ENCODE data around the gene TCERG1L. TPM values are rescaled to one million over a fixed set of nuclear protein-coding genes. Genes with fewer than 3 reads are reported as not detected.
"Not testable (repeated sequence)": the region's sequence is repeated elsewhere in the genome, so short reads cannot be mapped to it uniquely, and the experiment has no call there.

Gene TCERG1L
- total RNA-seq, 2 experiments from 2014 or later: 0.08 TPM; not detected in 1

DNA sequence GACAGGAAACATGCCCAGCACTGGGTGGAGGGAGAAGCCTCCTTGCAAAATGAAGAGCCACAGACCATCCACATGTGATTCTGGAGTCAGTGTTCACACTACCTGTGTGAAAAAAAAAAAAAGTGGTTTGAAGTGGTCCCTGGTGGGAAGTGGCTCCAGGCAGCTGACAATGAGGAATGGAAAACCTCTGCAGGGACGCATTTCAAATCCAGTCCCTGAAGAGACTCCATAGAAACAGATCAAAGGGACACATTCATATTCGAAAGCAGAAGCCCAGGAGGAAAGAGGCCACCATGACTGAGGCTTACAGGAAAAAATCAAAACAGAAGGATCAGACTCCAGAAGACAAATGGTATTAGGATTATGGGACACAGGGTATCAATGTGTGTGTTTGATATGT, 11.5 kb upstream of the TCERG1L start:
- H3K9me3 Mint-ChIP-seq: no peaks in the 10 kb centered on the region
- H3K27ac Mint-ChIP-seq: no peak overlapping the region
- no peaks in the 10 kb centered on the region for H3K36me3 Mint-ChIP-seq
- peaks cover 43% of the 10 kb centered on the region for H3K27me3 Mint-ChIP-seq
- DNase-seq: no peak
- H3K4me3 Mint-ChIP-seq: no peak overlapping the region
- no peaks in the 10 kb centered on the region for H3K4me1 Mint-ChIP-seq

DNA sequence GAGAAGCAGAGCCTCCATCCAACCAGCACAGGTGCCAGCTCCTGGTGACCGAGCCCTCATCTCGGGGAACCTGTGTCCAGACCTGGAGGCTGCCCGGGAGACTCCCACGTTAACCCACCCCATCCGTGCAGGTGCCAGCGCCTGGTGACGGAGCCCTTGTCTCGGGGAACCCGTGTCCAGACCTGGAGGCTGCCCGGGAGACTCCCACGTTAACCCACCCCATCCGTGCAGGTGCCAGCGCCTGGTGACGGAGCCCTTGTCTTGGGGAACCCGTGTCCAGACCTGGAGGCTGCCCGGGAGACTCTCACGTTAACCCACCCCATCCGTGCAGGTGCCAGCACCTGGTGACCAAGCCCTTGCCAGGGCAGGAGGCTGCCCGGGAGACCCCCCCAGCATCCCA, 11.1 kb upstream of the TCERG1L start:
- H3K27ac Mint-ChIP-seq, H3K4me1 Mint-ChIP-seq, H3K4me3 Mint-ChIP-seq, H3K36me3 Mint-ChIP-seq, DNase-seq, H3K9me3 Mint-ChIP-seq: not testable (repeated sequence)
- H3K27me3 Mint-ChIP-seq: peaks cover 47% of the 10 kb centered on the region

DNA sequence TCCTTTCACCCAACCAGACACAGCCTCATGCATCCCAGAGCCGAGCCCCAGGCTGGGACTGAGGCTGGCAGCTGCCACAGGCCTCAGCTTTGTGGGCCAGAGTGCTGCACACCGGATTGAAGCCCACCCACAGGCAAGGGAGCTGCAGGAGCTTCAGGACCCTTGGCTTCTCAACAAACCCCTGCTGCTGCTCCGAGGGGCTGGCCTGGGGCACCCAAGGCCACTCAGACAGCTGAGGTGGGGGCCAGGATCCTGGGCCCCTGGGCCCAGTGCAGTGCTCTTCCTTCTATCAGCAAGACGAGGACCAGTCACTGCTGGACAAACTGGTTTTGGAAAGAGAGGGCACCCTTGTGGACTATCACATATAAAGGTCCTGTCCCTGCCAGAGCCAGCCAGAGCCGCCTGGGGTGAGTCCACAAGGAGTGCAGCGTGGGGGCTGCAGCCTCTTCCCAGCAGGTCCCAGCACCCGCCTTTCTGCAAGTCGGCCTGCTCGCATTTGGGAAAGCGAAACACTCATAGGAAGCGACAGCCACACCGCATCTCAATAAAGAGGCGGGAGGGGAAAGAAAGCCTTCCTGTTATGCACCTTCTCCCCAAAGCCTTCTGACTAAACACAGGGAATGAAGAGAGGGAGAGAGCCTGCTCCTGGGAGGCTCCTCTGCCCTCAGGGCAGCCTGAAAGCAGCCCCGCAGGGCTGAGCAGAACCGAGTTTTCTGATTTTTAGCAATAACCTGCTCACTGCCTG, 9.5 kb upstream of the TCERG1L start:
- no peaks in the 10 kb centered on the region for H3K9me3 Mint-ChIP-seq
- DNase-seq: no peak
- H3K27me3 Mint-ChIP-seq: peaks cover 50% of the 10 kb centered on the region
- H3K36me3 Mint-ChIP-seq: no peaks in the 10 kb centered on the region
- H3K4me3 Mint-ChIP-seq: no peak overlapping the region
- H3K4me1 Mint-ChIP-seq: no peaks in the 10 kb centered on the region
- H3K27ac Mint-ChIP-seq: no peak overlapping the region

DNA sequence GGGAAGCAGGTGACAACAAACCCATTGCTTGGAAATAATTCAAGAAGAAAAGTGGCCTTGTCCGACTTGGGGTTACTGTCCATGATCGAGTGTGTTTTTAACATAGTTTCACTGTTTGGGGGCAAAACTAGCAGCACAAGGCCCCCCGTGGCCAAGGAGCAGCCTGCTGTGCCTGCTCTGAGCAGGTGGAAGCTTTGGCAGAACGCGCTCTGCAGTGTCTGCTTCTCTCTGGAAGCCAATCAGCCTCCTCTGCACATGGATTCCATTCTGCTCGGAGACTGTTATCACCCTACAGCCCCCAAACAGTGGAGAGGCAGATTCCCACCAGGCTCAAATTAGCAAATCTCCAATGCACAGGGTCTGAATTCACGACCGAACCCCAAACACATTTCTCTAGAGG, 7.3 kb upstream of the TCERG1L start:
- Mint-ChIP-seq H3K4me3 (no peak overlapping the region), H3K4me1 (no peaks in the 10 kb centered on the region), H3K27me3 (peaks cover 60% of the 10 kb centered on the region), H3K27ac (no peak overlapping the region), H3K36me3 (no peaks in the 10 kb centered on the region), H3K9me3 (no peaks in the 10 kb centered on the region)
- DNase-seq: no peak

DNA sequence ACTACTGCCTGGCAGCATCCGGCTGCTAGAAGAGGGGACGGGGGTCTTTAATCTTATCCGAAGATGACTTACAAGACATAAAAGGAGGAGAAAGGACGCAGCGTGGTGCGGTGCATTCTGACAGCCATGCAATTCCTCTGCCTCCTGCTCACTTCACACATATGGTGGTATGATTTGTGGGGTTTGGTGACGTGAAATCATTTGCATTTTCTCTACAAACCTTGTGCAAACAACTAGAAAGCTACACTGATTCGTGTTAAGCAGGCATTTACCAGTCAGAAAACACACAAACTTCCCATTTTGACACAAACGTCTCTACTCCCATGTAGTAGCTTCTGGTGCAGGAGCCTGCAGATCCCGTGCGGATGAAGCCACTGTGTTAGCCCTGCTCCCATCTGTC, 6.8 kb upstream of the TCERG1L start:
- Mint-ChIP-seq H3K9me3 (no peaks in the 10 kb centered on the region), H3K27me3 (peaks cover 60% of the 10 kb centered on the region), H3K4me1 (no peaks in the 10 kb centered on the region), H3K27ac (no peak overlapping the region), H3K36me3 (no peaks in the 10 kb centered on the region), H3K4me3 (no peak overlapping the region)
- no peak for DNase-seq

DNA sequence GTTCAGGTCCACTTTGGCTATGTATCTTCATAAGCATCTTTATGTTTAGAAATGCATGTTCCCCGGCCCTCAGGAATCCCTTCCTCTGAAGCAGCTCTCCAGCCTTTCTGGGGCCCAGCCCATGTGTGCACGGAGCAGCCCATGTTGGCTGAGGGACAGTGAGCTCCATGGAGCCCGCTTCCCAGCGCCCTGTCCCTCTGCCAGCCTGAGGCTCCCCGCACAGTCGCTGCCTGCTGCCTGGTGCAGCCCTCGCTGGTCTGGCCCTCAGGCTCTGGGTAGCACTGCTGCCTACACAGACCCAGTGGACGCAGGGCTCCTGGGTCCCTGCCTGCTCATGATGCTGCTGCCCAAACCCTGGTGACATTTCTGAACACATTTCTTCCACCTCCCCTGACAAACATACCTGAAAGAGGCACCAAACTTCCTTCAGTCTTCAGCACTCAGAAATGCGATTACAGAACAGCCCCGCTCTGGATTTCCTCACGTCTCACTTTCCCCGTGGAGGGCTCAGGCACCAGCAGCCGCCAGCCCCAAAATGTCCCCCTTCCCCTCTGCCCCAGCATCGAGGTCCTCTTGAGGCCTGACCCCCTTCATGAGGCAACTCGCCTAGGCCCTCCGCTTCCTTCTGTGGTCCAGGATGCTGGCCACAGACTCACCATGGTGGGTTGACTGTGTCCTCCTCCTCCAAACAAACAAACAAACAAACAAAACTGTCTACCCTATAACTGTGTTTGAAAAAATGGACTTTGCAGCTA, 5.0 kb upstream of the TCERG1L start:
- Mint-ChIP-seq H3K4me1 (no peaks in the 10 kb centered on the region), H3K4me3 (no peak overlapping the region), H3K27ac (no peak overlapping the region), H3K36me3 (no peaks in the 10 kb centered on the region), H3K9me3 (no peaks in the 10 kb centered on the region), H3K27me3 (peaks cover 57% of the 10 kb centered on the region)
- DNase-seq: no peak

DNA sequence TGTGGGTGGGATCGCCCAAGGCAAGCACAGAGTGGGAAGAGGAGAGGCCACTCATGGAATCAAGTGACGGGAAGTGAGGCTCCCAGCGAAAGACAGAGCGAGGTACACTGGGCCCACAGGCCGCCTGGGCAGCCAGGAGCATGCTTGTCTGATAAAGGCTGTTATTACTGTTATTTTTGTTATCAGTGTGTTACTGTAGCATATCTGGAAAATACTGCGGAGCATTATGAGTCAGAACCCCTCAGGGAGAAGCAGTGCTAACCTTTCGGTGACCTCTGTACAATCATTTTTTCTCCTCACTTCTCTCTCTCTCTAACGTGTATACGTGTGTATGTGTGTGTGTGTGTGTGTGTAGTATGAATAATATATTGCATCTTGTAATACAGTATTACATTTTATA, 3.8 kb upstream of the TCERG1L start:
- Mint-ChIP-seq H3K4me1 (peaks cover 2% of the 10 kb centered on the region), H3K27ac (no peak overlapping the region), H3K4me3 (no peak overlapping the region), H3K27me3 (peaks cover 58% of the 10 kb centered on the region), H3K36me3 (no peaks in the 10 kb centered on the region), H3K9me3 (no peaks in the 10 kb centered on the region)
- DNase-seq: no peak

DNA sequence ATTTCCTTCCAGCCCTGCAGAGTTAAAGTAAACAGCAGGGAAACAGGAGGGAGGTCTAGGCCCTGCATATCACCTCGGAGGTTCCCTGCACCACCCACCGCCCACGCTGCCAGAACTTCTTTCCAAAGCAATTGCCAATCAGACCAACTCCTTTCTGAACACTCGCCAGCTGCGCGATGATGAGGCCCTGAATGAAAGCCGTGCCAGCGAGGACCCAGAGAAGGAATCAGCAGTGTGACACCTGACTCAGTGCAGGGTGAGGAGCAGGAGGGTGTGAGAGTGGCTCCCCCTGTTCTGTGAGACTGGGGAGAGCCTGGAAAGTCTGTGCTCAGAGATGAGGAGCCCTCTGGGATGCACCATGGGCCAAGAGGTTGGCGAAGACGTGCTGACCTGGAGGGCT, 3.3 kb upstream of the TCERG1L start:
- Mint-ChIP-seq H3K27me3 (peaks cover 58% of the 10 kb centered on the region), H3K4me1 (peaks cover 2% of the 10 kb centered on the region), H3K9me3 (no peaks in the 10 kb centered on the region), H3K36me3 (no peaks in the 10 kb centered on the region), H3K27ac (no peak overlapping the region), H3K4me3 (no peak overlapping the region)
- DNase-seq: no peak

DNA sequence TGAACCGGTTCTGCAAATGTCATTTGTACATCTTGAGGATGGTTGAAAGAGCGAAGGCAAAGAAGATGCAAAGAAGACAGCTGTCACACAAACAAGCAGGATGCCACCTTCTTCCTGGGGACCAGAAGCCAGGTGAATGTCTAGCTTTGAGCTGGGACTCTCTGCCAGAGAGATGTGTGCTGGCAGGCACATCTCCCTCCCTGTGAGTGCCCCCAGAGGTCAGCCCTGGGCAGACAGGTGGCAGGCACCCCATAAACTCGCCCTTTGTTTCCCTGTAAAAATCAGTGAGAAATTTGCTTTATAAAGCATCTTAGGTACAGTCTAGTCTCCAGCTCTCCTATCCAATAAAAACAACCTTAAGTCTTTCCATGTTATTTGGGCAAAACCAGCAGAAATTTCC, 2.6 kb upstream of the TCERG1L start:
- DNase-seq: no peak
- H3K4me1 Mint-ChIP-seq: peaks cover 2% of the 10 kb centered on the region
- no peak overlapping the region for H3K27ac Mint-ChIP-seq
- H3K36me3 Mint-ChIP-seq: no peaks in the 10 kb centered on the region
- H3K4me3 Mint-ChIP-seq: no peak overlapping the region
- peaks cover 65% of the 10 kb centered on the region for H3K27me3 Mint-ChIP-seq
- no peaks in the 10 kb centered on the region for H3K9me3 Mint-ChIP-seq

DNA sequence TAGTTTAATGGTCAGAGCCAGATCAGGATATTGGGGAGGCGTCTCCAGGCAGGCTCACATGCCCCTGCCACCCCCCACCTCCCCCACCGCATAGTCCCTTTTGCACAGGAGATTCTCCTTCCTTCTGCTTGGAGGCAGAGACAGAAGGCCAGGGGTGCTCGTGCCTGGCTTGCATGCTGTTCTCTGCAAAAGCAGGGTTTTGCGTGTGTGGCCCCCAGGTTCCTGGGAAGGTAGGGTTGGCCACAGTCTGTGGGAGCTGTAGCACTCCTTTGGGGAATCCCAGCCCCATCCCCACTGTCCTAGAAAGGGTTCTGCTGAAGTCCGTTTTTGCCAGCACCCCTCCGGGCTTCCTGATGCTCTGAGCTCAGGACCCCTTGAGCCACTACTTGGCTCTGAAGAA, 1.9 kb upstream of the TCERG1L start:
- H3K4me3 Mint-ChIP-seq: no peak overlapping the region
- H3K27ac Mint-ChIP-seq: no peak overlapping the region
- peaks cover 66% of the 10 kb centered on the region for H3K27me3 Mint-ChIP-seq
- DNase-seq: no peak
- no peaks in the 10 kb centered on the region for H3K36me3 Mint-ChIP-seq
- H3K4me1 Mint-ChIP-seq: peaks cover 2% of the 10 kb centered on the region
- no peaks in the 10 kb centered on the region for H3K9me3 Mint-ChIP-seq

DNA sequence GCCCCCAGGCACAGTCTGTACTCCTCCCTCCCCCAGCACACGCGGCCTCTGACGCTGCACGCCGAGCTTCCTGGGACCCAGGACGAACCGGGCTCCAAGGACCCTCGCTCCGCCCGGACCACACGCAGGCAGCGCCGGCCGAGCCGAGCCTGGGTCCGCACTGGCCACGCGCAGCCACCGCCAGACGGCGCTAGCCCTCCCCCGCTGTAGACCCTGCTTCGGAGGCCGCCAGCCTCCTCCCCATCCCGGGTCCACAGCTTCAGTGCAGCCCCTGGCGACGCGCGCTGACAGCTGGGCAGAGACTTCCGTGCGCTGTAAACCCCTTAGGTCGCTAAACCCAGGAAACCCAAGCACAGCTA, 936 bp upstream of the TCERG1L start:
- Mint-ChIP-seq H3K27me3 (peaks cover 68% of the 10 kb centered on the region), H3K36me3 (no peaks in the 10 kb centered on the region), H3K27ac (no peak overlapping the region), H3K4me1 (peaks cover 2% of the 10 kb centered on the region), H3K4me3 (no peak overlapping the region), H3K9me3 (no peaks in the 10 kb centered on the region)
- DNase-seq: peak; percentile 9

DNA sequence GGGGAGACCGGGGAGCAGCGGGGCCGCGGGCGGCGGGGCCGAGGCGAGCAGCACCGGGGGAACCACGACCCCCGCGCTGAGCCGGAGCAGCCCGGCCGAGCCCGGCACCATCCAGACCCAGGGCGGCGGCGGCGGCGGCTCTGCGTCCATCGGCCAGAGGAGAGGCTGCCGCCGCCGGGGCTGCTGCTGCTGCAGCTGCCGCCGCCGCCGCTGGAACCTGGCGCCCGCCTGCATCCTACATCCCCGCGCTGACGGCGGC, 190 bp downstream of the TCERG1L start:
- Mint-ChIP-seq H3K4me1 (peaks cover 2% of the 10 kb centered on the region), H3K9me3 (no peaks in the 10 kb centered on the region), H3K27ac (no peak overlapping the region), H3K27me3 (peaks cover 68% of the 10 kb centered on the region), H3K36me3 (no peaks in the 10 kb centered on the region), H3K4me3 (no peak overlapping the region)
- no peak for DNase-seq

DNA sequence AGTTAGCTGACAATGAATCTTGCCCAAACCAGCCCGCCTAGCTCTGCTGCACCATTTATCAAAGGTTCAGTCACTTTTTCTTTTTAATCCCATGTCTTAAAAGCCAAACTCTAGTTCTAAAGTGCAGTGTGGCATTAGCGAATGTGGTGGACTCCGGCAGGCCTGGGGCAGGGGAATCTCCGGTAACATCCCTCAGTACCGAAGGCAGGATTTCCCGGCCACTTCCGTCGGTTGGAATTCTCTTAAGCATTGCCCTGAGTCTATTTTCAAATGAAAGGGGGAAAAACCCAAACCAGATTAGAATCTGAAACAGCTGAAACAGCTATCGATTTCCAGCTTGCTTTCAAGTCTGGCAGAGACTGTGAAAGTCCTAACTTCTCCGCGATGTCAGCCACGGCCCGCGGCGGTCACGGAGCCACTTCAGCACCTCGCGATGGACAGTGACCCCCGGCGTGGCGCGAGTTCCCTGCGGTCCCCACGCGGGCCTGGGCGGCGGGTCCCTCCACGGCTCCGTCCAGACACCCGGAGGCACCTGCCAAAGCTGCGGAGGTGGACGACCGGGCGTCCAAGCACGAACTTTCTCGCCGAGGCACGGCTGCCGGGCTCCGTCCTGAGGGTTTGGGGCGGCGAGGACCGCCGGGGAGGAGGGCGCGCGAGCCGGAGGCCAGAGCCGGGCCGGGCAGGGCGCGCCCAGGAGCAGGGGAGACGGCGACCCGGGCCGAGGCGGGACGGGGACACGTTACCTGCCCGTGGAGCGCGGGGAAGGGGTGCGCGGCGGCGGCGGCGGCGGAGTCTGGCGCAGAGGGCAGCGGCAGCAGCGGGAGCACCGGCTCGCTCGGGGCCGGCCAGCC, 745 bp downstream of the TCERG1L start:
- Mint-ChIP-seq H3K27ac (no peak overlapping the region), H3K4me1 (peaks cover 2% of the 10 kb centered on the region), H3K4me3 (no peak overlapping the region)

DNA sequence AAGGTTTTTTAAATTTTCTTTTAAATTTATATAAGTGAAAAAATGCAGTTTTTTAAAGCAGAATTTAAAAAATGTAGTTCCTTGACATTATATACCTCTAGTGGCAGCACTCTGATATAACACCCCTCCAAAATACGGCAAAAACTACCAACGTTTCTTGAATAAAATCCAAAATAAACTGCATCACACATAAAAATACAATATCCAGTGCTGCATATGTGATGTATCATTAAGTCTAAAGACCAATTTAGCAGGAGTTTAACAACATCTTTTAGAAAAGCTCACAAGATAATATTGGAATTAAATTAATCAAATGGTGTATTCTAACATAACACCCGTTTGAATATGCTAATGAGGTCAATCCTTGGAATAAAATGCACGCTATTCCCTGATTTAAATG, 1.4 kb downstream of the TCERG1L start:
- H3K4me3 Mint-ChIP-seq: no peak overlapping the region
- H3K4me1 Mint-ChIP-seq: peaks cover 2% of the 10 kb centered on the region
- H3K27me3 Mint-ChIP-seq: peaks cover 73% of the 10 kb centered on the region
- DNase-seq: no peak
- no peak overlapping the region for H3K27ac Mint-ChIP-seq
- H3K9me3 Mint-ChIP-seq: no peaks in the 10 kb centered on the region
- no peaks in the 10 kb centered on the region for H3K36me3 Mint-ChIP-seq

More for the DNA sequence above, 745 bp downstream of the TCERG1L start:
- no peaks in the 10 kb centered on the region for H3K9me3 Mint-ChIP-seq
- no peaks in the 10 kb centered on the region for H3K36me3 Mint-ChIP-seq
- peaks cover 71% of the 10 kb centered on the region for H3K27me3 Mint-ChIP-seq
- no peak for DNase-seq

DNA sequence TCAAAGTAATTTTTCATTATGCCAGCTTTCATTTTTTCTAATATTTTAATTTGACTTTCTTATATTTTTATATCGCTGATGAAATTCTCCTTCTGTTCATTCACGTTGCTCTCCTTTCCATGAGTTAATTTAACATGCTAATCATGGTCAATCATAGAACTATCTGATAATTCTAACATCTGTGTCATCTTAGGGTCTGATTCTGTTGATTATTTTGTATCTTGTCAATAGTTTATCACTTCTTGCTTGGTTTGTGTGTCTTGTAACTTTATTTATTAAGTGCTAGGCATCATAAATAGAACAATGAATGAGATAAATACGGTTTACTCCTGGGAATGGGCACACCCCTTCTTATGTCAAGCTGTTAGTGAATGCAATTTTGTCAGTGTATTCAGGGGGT, 11.0 kb downstream of the TCERG1L start:
- Mint-ChIP-seq H3K4me3 (no peak overlapping the region), H3K36me3 (no peaks in the 10 kb centered on the region), H3K27ac (no peak overlapping the region), H3K4me1 (no peaks in the 10 kb centered on the region), H3K27me3 (peaks cover 21% of the 10 kb centered on the region), H3K9me3 (peaks cover 13% of the 10 kb centered on the region)
- no peak for DNase-seq

Data from activated naive CD8-positive, alpha-beta T cell treated with anti-CD3 and anti-CD28 coated beads for 36 hours (primary cell).